NCI-H2171 treated with DMSO at 0.1 percent for 48 hours (cell line): ENCODE measurements around the gene HSPBAP1.
"Not testable (repeated sequence)": the region's sequence is repeated elsewhere in the genome, so short reads cannot be mapped to it uniquely, and the experiment has no call there.

ENCODE experiments used
- DNase-seq: peaks from one replicate; lab custom pipeline; 2025; lab: John Stamatoyannopoulos, UW

Gene HSPBAP1

DNA sequence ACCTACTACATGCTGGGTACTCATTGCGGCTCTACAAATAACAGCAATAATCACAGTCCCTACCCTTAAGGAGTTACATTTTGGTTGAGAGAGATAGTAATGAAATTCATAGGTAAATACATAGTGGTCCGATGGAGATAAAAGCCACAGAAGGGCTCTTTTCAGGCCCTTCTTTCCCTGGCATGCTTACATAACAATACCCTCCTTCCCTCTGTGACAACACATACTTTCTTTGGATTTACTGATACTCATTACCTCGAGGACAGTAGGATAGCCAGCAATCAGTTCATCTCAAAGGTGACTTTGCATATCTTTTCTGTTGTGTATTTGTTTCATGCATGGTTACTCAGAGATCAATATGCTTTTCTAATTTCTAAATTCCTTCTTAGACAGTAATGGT, 54.5 kb downstream of the HSPBAP1 start:
- no peak for DNase-seq

DNA sequence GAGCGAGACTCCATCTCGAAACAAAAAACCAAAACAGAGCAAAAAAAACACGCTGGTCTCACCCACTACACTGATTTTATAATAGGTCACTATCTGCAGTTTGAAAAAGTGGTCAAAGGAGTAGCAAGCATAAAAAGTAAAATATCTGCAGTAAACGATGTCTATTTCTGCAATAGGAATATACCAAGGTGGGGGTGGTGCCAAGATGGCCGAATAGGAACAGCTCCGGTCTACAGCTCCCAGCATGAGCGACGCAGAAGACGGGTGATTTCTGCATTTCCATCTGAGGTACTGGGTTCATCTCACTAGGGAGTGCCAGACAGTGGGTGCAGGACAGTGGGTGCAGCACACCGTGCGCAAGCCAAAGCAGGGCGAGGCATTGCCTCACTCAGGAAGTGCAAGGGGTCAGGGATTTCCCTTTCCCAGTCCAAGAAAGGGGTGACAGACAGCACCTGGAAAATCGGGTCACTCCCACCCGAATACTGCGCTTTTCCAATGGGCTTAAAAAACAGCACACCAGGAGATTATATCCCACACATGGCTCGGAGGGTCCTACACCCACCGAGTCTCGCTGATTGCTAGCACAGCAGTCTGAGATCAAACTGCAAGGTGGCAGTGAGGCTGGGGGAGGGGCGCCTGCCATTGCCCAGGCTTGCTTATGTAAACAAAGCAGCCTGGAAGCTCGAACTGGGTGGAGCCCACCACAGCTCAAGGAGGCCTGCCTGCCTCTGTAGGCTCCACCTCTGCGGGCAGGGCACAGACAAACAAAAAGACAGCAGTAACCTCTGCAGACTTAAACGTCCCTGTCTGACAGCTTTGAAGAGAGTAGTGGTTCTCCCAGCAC, 60.7 kb downstream of the HSPBAP1 start:
- DNase-seq = not testable (repeated sequence)

DNA sequence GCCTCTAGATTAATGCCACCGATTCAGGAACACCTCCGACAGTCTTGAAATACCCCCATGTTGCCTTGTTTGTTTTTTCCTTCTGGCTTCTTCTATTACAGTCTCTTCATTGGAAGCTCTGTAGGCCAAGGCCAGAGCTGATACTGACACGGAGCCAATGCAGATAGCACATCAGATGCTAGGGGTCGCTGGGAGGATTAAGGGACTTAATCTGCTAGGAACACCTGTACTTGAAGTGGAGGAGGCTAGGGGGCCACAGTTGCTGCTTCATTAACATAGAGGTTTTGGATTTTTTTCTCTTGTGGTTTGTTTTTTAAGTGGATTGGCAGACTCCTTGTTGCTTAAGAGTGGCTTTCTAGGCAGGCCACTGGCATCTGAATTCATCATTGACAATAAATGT, 63.4 kb downstream of the HSPBAP1 start:
- DNase-seq = no peak

DNA sequence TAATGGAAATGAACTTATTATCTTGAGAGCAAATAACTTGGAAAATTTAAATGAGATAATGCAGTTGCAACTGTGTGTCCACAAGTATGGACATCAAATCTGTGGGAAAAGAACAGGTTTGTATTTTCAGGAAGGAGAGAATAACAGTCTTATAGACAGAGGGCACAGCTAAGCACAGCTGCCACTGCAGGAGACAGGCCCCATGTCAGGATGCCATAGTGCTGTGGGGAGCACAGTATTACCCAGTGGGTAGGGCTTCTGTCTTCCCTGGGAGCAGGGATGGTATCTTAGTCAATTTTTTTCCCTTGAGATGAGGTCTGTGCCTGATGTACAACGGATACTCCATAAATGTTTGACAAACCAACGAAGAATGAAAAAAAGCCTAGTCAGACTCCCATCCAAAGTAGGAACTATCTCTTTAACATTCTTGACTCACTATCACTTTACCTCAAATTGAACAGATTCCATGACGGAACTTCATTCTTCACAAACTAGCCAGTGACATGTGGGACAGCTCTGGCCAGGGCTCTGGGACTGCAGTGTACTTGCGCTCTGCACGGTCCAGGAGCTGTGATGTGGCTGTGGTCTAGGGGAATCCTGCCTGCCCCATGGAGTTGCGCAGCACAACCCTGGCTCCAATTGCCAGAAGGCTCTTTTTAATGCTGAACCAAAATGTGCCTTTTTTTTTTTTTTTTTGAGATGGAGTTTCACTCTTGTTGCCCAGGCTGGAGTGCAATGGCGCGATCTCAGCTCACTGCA, 64.7 kb downstream of the HSPBAP1 start:
- DNase-seq = no peak

GRCh38 chr3:122728186-122728585, 65.4 kb downstream of the HSPBAP1 start:
- DNase-seq = no peak

GRCh38 chr3:122727766-122728165, 65.9 kb downstream of the HSPBAP1 start:
- no peak for DNase-seq

GRCh38 chr3:122727294-122727693, 66.3 kb downstream of the HSPBAP1 start:
- DNase-seq = no peak

GRCh38 chr3:122725106-122725505, 68.5 kb downstream of the HSPBAP1 start:
- DNase-seq = no peak

- no peak for DNase-seq
Measured at GRCh38 chr3:122719273-122719921, 74.2 kb downstream of the HSPBAP1 start.

- DNase-seq = no peak
Measured at GRCh38 chr3:122716667-122717066, 77.0 kb downstream of the HSPBAP1 start.

GRCh38 chr3:122714273-122714672, 79.4 kb downstream of the HSPBAP1 start:
- DNase-seq = no peak

DNA sequence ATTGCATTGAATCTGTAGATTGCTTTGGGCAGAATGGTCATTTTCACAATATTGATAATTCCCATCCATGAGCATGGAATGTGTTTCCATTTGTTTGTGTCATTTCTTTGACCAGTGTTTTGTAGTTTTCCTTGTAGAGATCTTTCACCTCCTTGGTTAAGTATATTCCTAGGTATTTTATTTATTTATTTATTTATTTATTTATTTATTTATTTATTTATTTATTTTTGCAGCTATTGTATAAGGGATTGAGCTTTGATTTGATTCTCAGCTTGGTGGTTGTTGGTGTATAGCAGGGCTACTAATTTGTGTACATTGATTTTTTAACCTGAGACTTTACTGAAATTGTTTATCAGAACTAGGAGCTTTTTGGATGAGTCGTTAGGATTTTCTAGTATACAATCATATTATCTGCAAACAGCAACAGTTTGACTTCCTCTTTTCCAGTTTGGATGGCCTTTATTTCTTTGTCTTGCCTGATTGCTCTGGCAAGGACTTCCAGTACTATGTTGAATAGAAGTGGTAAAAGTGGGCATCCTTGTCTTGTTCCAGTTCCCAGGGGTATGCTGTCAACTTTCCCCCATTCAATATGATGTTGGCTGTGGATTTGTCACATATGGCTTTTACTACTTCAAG, 82.9 kb downstream of the HSPBAP1 start:
- not testable (repeated sequence) for DNase-seq

- no peak for DNase-seq
Measured at GRCh38 chr3:122705379-122705778, 88.3 kb downstream of the HSPBAP1 start.

DNA sequence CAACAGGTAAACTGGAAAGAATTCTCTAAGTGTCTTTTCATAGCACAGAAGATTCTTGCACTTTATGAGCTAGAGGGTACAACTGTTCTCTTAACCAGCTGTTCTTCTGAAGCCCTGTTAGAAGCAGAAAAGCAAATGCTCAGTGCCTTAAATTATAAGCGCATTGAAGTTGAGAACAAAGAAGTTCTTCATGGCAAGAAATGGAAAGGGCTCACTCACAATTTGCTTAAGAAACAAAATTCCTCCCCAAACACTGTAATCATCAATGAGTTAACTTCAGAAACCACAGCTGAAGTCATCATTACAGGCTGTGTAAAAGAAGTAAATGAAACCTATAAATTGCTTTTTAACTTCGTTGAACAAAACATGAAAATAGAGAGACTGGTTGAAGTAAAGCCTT, 93.4 kb downstream of the HSPBAP1 start:
- DNase-seq = no peak

GRCh38 chr3:122697952-122698620, 95.5 kb downstream of the HSPBAP1 start:
- DNase-seq = no peak

DNA sequence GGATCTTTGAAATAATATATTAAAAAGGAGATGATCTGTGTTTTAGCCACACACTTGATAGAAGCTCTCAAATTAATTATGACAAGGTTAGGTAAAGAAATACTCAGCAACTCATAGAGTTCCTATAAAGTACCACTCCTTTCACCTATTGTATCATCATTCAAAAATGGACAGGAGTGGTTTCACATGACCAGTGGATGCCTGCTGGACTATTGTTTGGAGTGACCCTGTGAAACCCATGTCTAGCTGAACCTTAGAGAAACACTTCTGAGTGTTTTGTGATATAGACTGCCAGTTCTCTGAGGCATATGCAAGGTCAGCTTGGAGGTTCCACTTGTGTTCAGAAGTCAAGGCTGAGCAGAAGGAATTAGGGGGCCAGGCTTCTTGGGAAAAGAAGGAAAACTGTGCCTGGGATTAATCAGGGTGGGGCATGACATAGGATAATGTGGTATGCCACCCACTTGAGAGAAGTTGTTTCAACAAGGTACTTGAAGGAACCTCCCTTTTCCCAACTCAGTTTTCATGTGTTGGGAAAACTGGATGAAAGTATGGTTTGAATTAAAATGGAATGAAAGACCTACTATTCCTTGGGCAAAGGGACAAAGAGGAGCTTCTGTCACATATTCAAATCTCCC, 97.6 kb downstream of the HSPBAP1 start:
- no peak for DNase-seq

DNA sequence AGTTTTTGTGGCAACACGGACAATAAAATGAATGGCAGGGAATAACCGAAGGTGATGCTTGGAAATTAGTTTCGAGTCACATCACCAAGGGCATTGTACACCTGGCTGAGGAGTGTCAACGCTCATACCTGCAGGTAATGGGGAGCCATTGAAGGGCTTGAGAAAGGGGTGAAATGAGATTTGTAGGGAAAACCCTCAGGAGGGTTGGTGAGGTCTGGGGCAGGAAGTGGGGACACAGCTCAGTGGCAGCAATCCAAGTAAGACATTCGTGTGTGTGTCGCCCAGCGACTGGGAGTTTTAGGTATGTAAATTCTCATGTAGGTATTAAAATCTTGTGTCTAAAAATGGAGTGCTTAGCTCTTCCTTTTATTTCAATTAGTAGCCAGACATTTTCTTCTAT, 98.7 kb downstream of the HSPBAP1 start:
- DNase-seq = no peak

GRCh38 chr3:122692674-122693073, 101.0 kb downstream of the HSPBAP1 start:
- DNase-seq = no peak

DNA sequence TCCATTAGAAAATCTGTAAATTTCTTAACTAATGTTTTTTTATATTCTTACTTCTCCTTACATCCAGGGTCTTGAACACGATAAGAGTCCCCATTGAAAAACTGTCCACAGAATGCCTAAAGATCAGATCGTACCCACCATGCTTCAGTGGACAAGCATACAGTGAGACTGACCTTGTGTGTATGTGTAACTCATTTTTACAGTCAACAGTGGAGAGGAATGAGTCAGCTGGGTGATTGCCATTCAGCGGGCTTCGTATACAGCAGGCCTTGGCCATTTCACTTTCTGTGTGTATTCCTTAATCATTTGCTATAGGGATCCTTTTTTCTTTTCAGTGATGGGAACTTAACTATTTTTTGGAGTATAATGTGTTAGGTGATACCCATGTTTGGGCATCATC, 102.4 kb downstream of the HSPBAP1 start:
- DNase-seq = no peak

DNA sequence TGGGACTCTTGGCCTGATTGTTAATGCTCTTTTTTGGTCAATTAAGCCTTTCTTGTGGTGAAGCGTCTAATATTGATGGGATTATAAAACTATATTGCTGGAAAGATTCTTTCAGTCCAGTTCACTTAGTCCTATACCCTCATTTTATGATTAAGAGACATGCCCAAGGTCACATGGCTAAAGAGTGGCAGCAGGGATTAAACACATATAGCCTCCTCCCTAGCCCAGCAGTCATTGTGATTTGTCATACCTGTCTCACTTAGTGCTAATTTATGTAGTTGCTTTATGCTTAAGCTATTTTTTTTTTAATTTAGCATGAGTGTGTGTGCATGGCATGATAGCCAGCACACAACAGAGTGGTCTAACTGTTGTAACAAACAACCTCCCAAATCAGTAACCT, 103.5 kb downstream of the HSPBAP1 start:
- DNase-seq = no peak
